PFSK-1 (cell line): Measurements from ENCODE around the gene SDK1.

Experiments
- FOXP2 ChIP-seq: optimal IDR thresholded peaks from 2 replicates; pipeline ENCODE3; 2011; ENCODE audit warnings: borderline replicate concordance, control low read depth, inconsistent platforms; ENCODE audit not compliant: insufficient read depth; ENCODE audit errors: extremely low read length, extremely low read depth
- POLR2AphosphoS5 ChIP-seq: IDR thresholded peaks from 2 replicates; pipeline ENCODE4 v1.6.1; 2012; ENCODE audit warnings: low read depth, mild to moderate bottlenecking, control low read depth, low read length, moderate library complexity
- SIN3A ChIP-seq: IDR thresholded peaks from 2 replicates; pipeline ENCODE4 v1.6.1; 2012; ENCODE audit warnings: mild to moderate bottlenecking, low read length, moderate library complexity, borderline replicate concordance; ENCODE audit not compliant: insufficient read depth
- TAF1 ChIP-seq: IDR thresholded peaks from 2 replicates; pipeline ENCODE4 v1.6.1; 2012; ENCODE audit warnings: low read length, control low read depth, borderline replicate concordance; ENCODE audit not compliant: insufficient read depth
- TF ChIP-seq, protein P1 (sequence below), 2 experiments: IDR thresholded peaks; 2 replicates each; pipeline versions ENCODE4 v1.6.1 to v1.8.0; 2011 to 2012; ENCODE audit warnings: low read depth in 2 of 2, low read length in 2 of 2, control low read depth in 1 of 2, inconsistent platforms in 1 of 2, mild to moderate bottlenecking in 1 of 2, moderate library complexity in 1 of 2; ENCODE audit not compliant: insufficient read depth in 1 of 2

Gene SDK1

DNA sequence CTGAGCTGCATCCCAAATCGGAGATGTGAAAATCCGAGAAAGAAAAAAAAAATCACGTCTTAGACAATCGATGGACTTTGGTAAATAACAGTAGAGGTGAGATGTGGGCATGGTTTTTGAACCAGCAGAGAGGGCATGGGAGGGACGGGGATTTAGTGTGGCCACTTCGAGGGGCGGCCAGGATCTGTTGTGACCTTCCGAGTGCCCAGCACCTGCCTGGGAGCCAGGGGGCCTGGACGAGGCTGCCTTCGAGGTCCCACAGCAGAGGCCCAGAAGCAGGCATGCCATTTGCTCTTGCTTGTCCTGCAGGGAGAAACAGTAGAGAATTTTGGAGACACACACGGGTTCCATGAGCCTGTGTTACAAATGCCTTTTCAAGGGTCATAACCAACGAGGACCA is 911.3 kb downstream of the SDK1 start:
- TF ChIP-seq, protein P1, sequence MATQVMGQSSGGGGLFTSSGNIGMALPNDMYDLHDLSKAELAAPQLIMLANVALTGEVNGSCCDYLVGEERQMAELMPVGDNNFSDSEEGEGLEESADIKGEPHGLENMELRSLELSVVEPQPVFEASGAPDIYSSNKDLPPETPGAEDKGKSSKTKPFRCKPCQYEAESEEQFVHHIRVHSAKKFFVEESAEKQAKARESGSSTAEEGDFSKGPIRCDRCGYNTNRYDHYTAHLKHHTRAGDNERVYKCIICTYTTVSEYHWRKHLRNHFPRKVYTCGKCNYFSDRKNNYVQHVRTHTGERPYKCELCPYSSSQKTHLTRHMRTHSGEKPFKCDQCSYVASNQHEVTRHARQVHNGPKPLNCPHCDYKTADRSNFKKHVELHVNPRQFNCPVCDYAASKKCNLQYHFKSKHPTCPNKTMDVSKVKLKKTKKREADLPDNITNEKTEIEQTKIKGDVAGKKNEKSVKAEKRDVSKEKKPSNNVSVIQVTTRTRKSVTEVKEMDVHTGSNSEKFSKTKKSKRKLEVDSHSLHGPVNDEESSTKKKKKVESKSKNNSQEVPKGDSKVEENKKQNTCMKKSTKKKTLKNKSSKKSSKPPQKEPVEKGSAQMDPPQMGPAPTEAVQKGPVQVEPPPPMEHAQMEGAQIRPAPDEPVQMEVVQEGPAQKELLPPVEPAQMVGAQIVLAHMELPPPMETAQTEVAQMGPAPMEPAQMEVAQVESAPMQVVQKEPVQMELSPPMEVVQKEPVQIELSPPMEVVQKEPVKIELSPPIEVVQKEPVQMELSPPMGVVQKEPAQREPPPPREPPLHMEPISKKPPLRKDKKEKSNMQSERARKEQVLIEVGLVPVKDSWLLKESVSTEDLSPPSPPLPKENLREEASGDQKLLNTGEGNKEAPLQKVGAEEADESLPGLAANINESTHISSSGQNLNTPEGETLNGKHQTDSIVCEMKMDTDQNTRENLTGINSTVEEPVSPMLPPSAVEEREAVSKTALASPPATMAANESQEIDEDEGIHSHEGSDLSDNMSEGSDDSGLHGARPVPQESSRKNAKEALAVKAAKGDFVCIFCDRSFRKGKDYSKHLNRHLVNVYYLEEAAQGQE (IDR thresholded peaks at IDR 0.05; ENCODE audit: insufficient read depth in 1 of 2, low read depth in 2 of 2, low read length in 2 of 2): no peak
- no peak for TF ChIP-seq POLR2AphosphoS5

DNA sequence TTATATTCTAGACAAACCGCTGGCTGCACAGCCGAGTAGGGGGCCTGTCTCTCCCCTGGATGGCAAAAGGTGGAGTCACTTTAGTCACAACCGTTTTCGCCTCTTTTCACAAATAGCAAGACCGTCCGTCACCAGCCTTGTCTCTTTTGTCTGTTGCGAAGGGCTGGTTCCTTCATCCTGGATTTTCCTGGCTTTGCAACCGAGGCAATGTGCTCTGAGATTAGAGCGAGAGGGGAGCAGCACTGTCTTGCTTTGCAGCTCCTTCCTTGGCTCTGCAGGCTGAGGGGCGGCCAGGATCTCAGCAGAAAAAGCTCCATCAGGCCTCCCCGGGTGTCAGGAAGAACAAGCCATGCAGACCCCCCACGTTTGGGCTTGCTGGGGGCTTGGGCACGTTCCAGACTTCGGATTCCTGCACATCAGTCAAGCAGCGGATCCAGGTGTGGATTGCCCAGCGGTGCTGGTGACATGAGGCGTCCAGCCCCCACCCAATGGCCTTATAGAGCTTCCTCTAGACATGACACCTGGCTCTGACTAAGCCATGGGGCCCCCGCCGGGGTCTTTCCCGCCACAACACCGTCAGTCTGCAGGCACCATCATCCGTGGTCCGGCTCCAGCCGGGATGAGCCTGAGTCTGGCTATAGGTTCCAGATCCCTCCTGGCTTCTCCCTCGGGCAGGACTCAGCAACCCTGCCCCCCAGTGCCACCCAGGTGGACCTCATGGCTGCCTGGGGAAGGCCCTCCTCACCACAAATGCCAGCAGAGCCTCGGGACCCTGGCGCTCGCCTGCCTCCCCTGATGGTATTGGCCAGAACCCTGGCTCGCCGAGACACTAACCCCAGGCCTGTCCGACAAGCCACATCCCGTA is 913.5 kb downstream of the SDK1 start:
- no peak for TF ChIP-seq FOXP2
- TF ChIP-seq TAF1: no peak

DNA sequence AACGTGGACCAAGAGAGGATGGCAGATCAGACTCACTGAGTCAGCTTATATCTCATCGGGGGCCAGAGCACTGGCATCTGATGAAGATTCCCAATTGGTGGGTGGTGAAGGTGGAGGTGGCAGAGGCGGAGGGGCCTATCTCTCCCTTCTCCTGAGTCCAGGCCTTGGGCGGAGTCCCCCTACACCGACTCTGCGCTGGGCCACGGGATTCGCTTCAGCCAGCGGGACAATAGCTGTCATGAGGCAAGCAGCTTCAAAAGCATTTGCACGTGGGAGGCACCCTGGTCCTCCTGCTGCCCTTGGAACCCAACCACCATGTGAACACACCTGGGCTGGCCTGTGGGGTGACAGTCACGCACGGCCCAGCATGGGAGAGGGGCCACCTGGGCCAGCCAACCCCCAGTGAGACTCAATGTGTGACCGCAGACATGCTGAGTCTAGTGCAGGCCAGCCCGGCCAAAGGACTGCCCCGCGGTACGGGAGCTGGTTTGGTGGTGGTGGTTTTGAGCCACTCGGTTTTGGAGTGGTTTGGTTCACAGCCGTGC is 914.2 kb downstream of the SDK1 start:
- TF ChIP-seq SIN3A (no peak), FOXP2 (no peak)

DNA sequence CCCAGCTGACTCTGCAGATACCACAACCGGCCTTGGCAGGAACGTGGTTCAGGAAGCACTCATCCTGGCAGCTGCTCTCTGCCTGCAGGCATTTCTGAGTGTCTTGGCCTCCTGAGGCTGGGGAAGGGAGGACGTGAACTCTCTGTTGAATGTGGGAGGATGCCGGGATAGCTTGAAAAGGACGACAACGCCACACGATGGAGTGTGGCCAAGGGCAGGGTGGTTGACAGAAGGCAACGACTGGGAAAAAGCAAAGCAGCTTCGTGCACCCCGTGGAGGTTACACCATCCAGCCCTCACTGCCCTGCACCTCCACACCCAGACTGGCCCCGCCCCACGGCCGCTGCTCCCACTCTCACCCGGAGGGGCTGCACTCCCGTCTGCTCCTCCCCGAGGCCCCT is 915.0 kb downstream of the SDK1 start:
- TF ChIP-seq, protein P1 (IDR thresholded peaks at IDR 0.05; ENCODE audit: insufficient read depth in 1 of 2, low read depth in 2 of 2, low read length in 2 of 2): no peak
- no peak for TF ChIP-seq FOXP2
- TF ChIP-seq TAF1: no peak
- no peak for TF ChIP-seq SIN3A
- TF ChIP-seq POLR2AphosphoS5: no peak

DNA sequence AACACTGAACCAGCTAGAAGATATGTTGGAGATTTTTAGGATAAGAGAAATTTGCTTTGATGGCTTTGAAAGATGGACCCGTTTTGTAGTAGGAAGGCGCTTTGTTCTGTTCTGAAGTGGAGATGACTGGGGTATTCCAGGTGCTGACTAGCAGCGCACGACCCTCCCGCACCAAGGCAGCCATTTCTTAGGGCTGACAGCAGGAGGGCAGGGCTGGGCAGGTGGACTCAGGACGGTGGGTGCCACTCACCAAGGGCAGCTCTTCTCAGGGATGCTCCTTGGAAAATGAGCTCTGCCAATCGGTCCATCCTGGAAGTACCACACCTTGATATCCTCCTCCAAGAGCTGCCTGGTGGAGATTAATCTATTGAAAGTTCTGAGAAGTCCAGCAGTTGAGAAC is 917.4 kb downstream of the SDK1 start:
- TF ChIP-seq FOXP2 (no peak), POLR2AphosphoS5 (no peak), SIN3A (no peak), TAF1 (no peak)
- TF ChIP-seq, protein P1 (IDR thresholded peaks at IDR 0.05; ENCODE audit: insufficient read depth in 1 of 2, low read depth in 2 of 2, low read length in 2 of 2): no peak

DNA sequence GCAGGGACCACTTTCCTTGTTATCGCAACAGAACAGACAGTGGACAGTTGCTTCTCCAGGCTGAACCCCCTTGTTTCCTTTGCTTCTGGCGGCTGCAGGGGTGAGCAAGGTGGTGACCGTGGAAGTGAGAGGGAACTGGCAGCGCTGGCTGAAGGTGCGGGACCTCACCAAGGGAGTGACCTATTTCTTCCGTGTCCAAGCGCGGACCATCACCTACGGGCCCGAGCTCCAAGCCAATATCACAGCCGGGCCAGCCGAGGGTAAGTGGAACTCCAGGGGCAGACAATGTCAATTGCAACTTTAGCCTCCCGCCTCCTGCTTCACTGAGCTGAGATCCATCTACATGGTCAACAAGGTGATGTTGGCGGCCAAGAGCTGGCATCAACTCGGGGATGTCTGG is 919.0 kb downstream of the SDK1 start:
- TF ChIP-seq, protein P1 (IDR thresholded peaks at IDR 0.05; ENCODE audit: insufficient read depth in 1 of 2, low read depth in 2 of 2, low read length in 2 of 2): no peak
- TF ChIP-seq POLR2AphosphoS5: no peak
- TF ChIP-seq SIN3A: no peak
- no peak for TF ChIP-seq FOXP2
- no peak for TF ChIP-seq TAF1
